Activated CD4-positive, alpha-beta T cell treated with anti-CD3 and anti-CD28 coated beads, Interleukin-2, amount 50 U/mL, for 4 hours (primary cell): ENCODE measurements around the gene MAPK12.

Experiments
- DNase-seq, 2 experiments: peaks; one replicate each; pipeline ENCODE4 v3.0.0-alpha.2; 2020

MAPK12 gene

GRCh38 chr22:50261615-50262459 is at the start of gene MAPK12:
Gene MAPK12 (minus strand): TSS chr22:50261683. CDS start chr22:50261509, 174 bp downstream.
- DNase-seq, result no peak

- DNase-seq, result no peak
These were observed 49.5 kb upstream of the MAPK12 start for GRCh38 chr22:50310949-50311444.

- DNase-seq, result no peak
These were observed 48.7 kb upstream of the MAPK12 start for GRCh38 chr22:50310031-50310722.

- DNase-seq, result no peak
These were observed 48.1 kb upstream of the MAPK12 start for GRCh38 chr22:50309601-50309991.

GRCh38 chr22:50308986-50309600 is 47.6 kb upstream of the MAPK12 start:
- no peak for DNase-seq

GRCh38 chr22:50308597-50308935 is 47.1 kb upstream of the MAPK12 start:
- DNase-seq, result no peak

GRCh38 chr22:50307890-50308596 is 46.6 kb upstream of the MAPK12 start:
- no peak for DNase-seq

- no peak for DNase-seq
These were observed 45.6 kb upstream of the MAPK12 start, which contains the start of gene PLXNB2 for GRCh38 chr22:50306753-50307749. Gene PLXNB2 (minus strand): TSS chr22:50307646. CDS start chr22:50290584, 17,062 bp downstream.

GRCh38 chr22:50305923-50306566 is 44.6 kb upstream of the MAPK12 start:
- DNase-seq, result no peak

GRCh38 chr22:50305393-50305922 is 44.0 kb upstream of the MAPK12 start:
- DNase-seq, result no peak

- DNase-seq, result no peak
These were observed 43.3 kb upstream of the MAPK12 start for GRCh38 chr22:50304528-50305392.

GRCh38 chr22:50303848-50304527 is 42.5 kb upstream of the MAPK12 start:
- DNase-seq, result no peak

GRCh38 chr22:50303515-50303847 is 42.0 kb upstream of the MAPK12 start:
- no peak for DNase-seq

GRCh38 chr22:50302564-50302963 is 41.1 kb upstream of the MAPK12 start:
- no peak for DNase-seq

- no peak for DNase-seq
These were observed 40.6 kb upstream of the MAPK12 start for GRCh38 chr22:50302041-50302541.

GRCh38 chr22:50301581-50301991 is 40.1 kb upstream of the MAPK12 start:
- no peak for DNase-seq

- no peak for DNase-seq
These were observed 39.3 kb upstream of the MAPK12 start for GRCh38 chr22:50300620-50301257.

GRCh38 chr22:50299785-50300619 is 38.5 kb upstream of the MAPK12 start:
- no peak for DNase-seq
